Parathyroid adenoma (tissue), 2 donors: Measurements from ENCODE around the gene ODAD3.

Source experiments
- H2AFZ ChIP-seq: fragments of 300-600 bp; sonication (generic); one replicate; pipeline ENCODE4 v1.7.0; 2017; ENCODE audit warnings: antibody characterized with exemption, mild to moderate bottlenecking
- H3K27ac ChIP-seq: fragments of 300-600 bp; sonication (generic); one replicate; pipeline ENCODE4 v1.7.0; 2017
- H3K27me3 ChIP-seq: fragments of 300-600 bp; sonication (generic); one replicate; pipeline ENCODE4 v1.7.0; 2017; ENCODE audit warnings: low read length; ENCODE audit not compliant: control insufficient read depth, insufficient read depth
- H3K36me3 ChIP-seq: fragments of 300-600 bp; sonication (generic); one replicate; pipeline ENCODE4 v1.7.0; 2017; ENCODE audit warnings: low read length; ENCODE audit not compliant: control insufficient read depth, insufficient read depth
- H3K4me1 ChIP-seq: fragments of 300-600 bp; sonication (generic); one replicate; pipeline ENCODE4 v1.7.0; 2017; ENCODE audit warnings: control low read depth
- H3K4me2 ChIP-seq: fragments of 300-600 bp; sonication (generic); one replicate; pipeline ENCODE4 v1.7.0; 2017; ENCODE audit warnings: low read length
- H3K4me3 ChIP-seq: fragments of 300-600 bp; sonication (generic); one replicate; pipeline ENCODE4 v1.7.0; 2017; ENCODE audit warnings: low read depth, low read length
- H3K79me2 ChIP-seq: fragments of 300-600 bp; sonication (generic); one replicate; pipeline ENCODE4 v1.7.0; 2017; ENCODE audit warnings: control low read depth
- H3K9ac ChIP-seq: fragments of 300-600 bp; sonication (generic); one replicate; pipeline ENCODE4 v1.7.0; 2017; ENCODE audit warnings: mild to moderate bottlenecking
- H3K9me3 ChIP-seq: fragments of 300-600 bp; sonication (generic); one replicate; pipeline ENCODE4 v1.7.0; 2017; ENCODE audit warnings: low read length; ENCODE audit not compliant: control insufficient read depth
- CTCF ChIP-seq: fragments of 300-600 bp; sonication (generic); IDR thresholded peaks from one replicate; pipeline ENCODE4 v1.7.0; 2017; ENCODE audit warnings: antibody characterized with exemption, mild to moderate bottlenecking
- donor health status: primary hyperparathyroidism.

The ODAD3 gene

GRCh38 chr19:11404588-11405222, 30.2 kb downstream of the ODAD3 start:
- Histone ChIP-seq H3K4me1 (peaks cover 13% of the 10 kb centered on the region), H3K36me3 (no peaks in the 10 kb centered on the region), H3K79me2 (peaks cover 5% of the 10 kb centered on the region), H3K9ac (no peak overlapping the region), H3K4me2 (peak overlapping the region; percentile 51), H3K4me3 (no peak overlapping the region), H3K27me3 (no peaks in the 10 kb centered on the region), H3K9me3 (no peaks in the 10 kb centered on the region), H3K27ac (peak overlapping the region; percentile 20), H2AFZ (no peak overlapping the region)
- no peak for TF ChIP-seq CTCF

- H3K27ac ChIP-seq: no peak overlapping the region
- peaks cover under 1% of the 10 kb centered on the region for H3K79me2 ChIP-seq
- no peaks in the 10 kb centered on the region for H3K36me3 ChIP-seq
- no peak overlapping the region for H3K4me3 ChIP-seq
- H3K27me3 ChIP-seq: no peaks in the 10 kb centered on the region
- no peak overlapping the region for H3K4me2 ChIP-seq
- no peak overlapping the region for H3K9ac ChIP-seq
- peaks cover 11% of the 10 kb centered on the region for H3K4me1 ChIP-seq
- no peak overlapping the region for H2AFZ ChIP-seq
- no peak for TF ChIP-seq CTCF
- H3K9me3 ChIP-seq: no peaks in the 10 kb centered on the region
These were observed 32.9 kb downstream of the ODAD3 start for GRCh38 chr19:11401808-11402543.

GRCh38 chr19:11400798-11401197, 34.1 kb downstream of the ODAD3 start:
- H3K4me2 ChIP-seq: no peak overlapping the region
- H3K36me3 ChIP-seq: no peaks in the 10 kb centered on the region
- no peak overlapping the region for H3K27ac ChIP-seq
- no peaks in the 10 kb centered on the region for H3K27me3 ChIP-seq
- H3K9ac ChIP-seq: no peak overlapping the region
- no peak overlapping the region for H2AFZ ChIP-seq
- H3K9me3 ChIP-seq: no peaks in the 10 kb centered on the region
- no peak overlapping the region for H3K4me3 ChIP-seq
- no peaks in the 10 kb centered on the region for H3K79me2 ChIP-seq
- peaks cover 4% of the 10 kb centered on the region for H3K4me1 ChIP-seq
- no peak for TF ChIP-seq CTCF

GRCh38 chr19:11399667-11400066, 35.3 kb downstream of the ODAD3 start:
- TF ChIP-seq CTCF: no peak
- H3K27me3 ChIP-seq: no peaks in the 10 kb centered on the region
- H3K9me3 ChIP-seq: no peaks in the 10 kb centered on the region
- H3K4me3 ChIP-seq: no peak overlapping the region
- no peaks in the 10 kb centered on the region for H3K79me2 ChIP-seq
- no peak overlapping the region for H3K27ac ChIP-seq
- no peaks in the 10 kb centered on the region for H3K36me3 ChIP-seq
- H3K9ac ChIP-seq: no peak overlapping the region
- H3K4me2 ChIP-seq: no peak overlapping the region
- no peaks in the 10 kb centered on the region for H3K4me1 ChIP-seq
- H2AFZ ChIP-seq: no peak overlapping the region
